SK-N-SH (cell line): Measurements from ENCODE around the gene CTAG2. TPM values are rescaled to one million over a fixed set of nuclear protein-coding genes. Genes with fewer than 3 reads are reported as not detected.

Experiments
- CTCF ChIA-PET: fragments of 300-600, 350-600 bp; formaldehyde crosslinking; extraction: SDS; loops from one replicate; lab custom pipeline; 2021; lab: Yijun Ruan, JAX
- POLR2A ChIA-PET: fragments of 350-600 bp; sonication (Branson Sonifier 250); formaldehyde crosslinking; extraction: SDS; loops from one replicate; lab custom pipeline; 2020; ENCODE audit warnings: antibody characterized with exemption, inconsistent platforms; lab: Yijun Ruan, JAX
- DNase-seq: peaks from one replicate; pipeline ENCODE4 v3.0.0; 2012
- H2AFZ ChIP-seq: fragments of 200-600 bp; sonication (generic); 2 replicates; pipeline ENCODE4 v1.8.1; 2016; ENCODE audit warnings: antibody characterized with exemption, mild to moderate bottlenecking, low read depth
- H3F3A ChIP-seq: fragments of 200-600 bp; sonication (generic); replicated peaks from 2 replicates; pipeline ENCODE3; 2016; ENCODE audit warnings: antibody characterized with exemption, mild to moderate bottlenecking; ENCODE audit not compliant: insufficient read depth
- H3K27ac ChIP-seq, 2 experiments: fragments of 200-500 bp in 1 of 2; fragments of 200-600 bp in 1 of 2; sonication (Bioruptor generic) in 1 of 2; sonication (generic), shearing (Covaris generic) in 1 of 2; 2 replicates each; pipeline versions ENCODE4 v1.5.1 to v1.6.1; 2014 to 2016; ENCODE audit warnings: low read depth in 2 of 2, inconsistent platforms in 1 of 2, low read length in 1 of 2, mild to moderate bottlenecking in 1 of 2, mixed read lengths in 1 of 2
- H3K27me3 ChIP-seq: fragments of 200-600 bp; sonication (generic), shearing (Covaris generic); 2 replicates; pipeline ENCODE4 v1.6.1; 2016; ENCODE audit warnings: mixed run types; ENCODE audit not compliant: insufficient read depth
- H3K36me3 ChIP-seq, 2 experiments: fragments of 200-500 bp in 1 of 2; fragments of 200-600 bp in 1 of 2; sonication (Bioruptor generic) in 1 of 2; sonication (generic) in 1 of 2; replicated peaks in 1 of 2; 2 replicates each; pipeline versions ENCODE3 to v1.5.1; 2014 to 2016; ENCODE audit warnings: low read length in 1 of 2, mild to moderate bottlenecking in 1 of 2; ENCODE audit not compliant: insufficient read depth in 2 of 2, control insufficient read depth in 1 of 2
- H3K4me1 ChIP-seq, 2 experiments: fragments of 200-500 bp in 1 of 2; fragments of 200-600 bp in 1 of 2; sonication (Bioruptor generic) in 1 of 2; sonication (generic), shearing (Covaris generic) in 1 of 2; 2 replicates each; pipeline versions ENCODE4 v1.5.1 to v1.6.1; 2014 to 2016; ENCODE audit warnings: low read depth in 1 of 2, low read length in 1 of 2, mixed run types in 1 of 2; ENCODE audit not compliant: insufficient read depth in 2 of 2, control insufficient read depth in 1 of 2
- H3K4me2 ChIP-seq: fragments of 200-600 bp; sonication (generic), shearing (Covaris generic); 2 replicates; pipeline ENCODE4 v1.6.1; 2017; ENCODE audit warnings: mixed run types
- H3K4me3 ChIP-seq, 2 experiments: fragments of 200-500 bp in 1 of 2; fragments of 200-600 bp in 1 of 2; sonication (Bioruptor generic) in 1 of 2; sonication (generic), shearing (Covaris generic) in 1 of 2; 2 replicates each; pipeline versions ENCODE4 v1.5.1 to v1.8.1; 2014 to 2016; ENCODE audit warnings: low read depth in 2 of 2, inconsistent platforms in 1 of 2, low read length in 1 of 2, mild to moderate bottlenecking in 1 of 2, mixed read lengths in 1 of 2, moderate library complexity in 1 of 2
- H3K79me2 ChIP-seq: fragments of 200-600 bp; sonication (generic); 2 replicates; pipeline ENCODE4 v1.8.1; 2017; ENCODE audit warnings: mild to moderate bottlenecking; ENCODE audit not compliant: insufficient read depth
- H3K9ac ChIP-seq: fragments of 200-600 bp; sonication (generic); 2 replicates; pipeline ENCODE4 v1.6.1; 2017; ENCODE audit warnings: mixed run types
- H3K9me2 ChIP-seq: fragments of 200-600 bp; sonication (generic); 2 replicates; pipeline ENCODE4 v1.6.1; 2017; ENCODE audit warnings: mixed run types
- H3K9me3 ChIP-seq: fragments of 200-600 bp; sonication (generic); 2 replicates; pipeline ENCODE4 v1.6.1; 2017; ENCODE audit warnings: mixed run types, mild to moderate bottlenecking, moderate library complexity
- H4K20me1 ChIP-seq: fragments of 200-600 bp; sonication (generic); 2 replicates; pipeline ENCODE4 v1.6.1; 2017; ENCODE audit warnings: mild to moderate bottlenecking, mixed run types; ENCODE audit not compliant: insufficient read depth
- CHD2 ChIP-seq: fragments of 150-350 bp; IDR thresholded peaks from 2 replicates; pipeline ENCODE4 v1.6.1; 2018; ENCODE audit warnings: low read length; ENCODE audit not compliant: partially characterized antibody
- ELF1 ChIP-seq: IDR thresholded peaks from 2 replicates; pipeline ENCODE4 v1.4.0; 2012
- FOSL2 ChIP-seq: IDR thresholded peaks from 2 replicates; pipeline ENCODE4 v1.4.0; 2012; ENCODE audit warnings: low read depth, mild to moderate bottlenecking, moderate library complexity, borderline replicate concordance
- GABPA ChIP-seq: IDR thresholded peaks from 2 replicates; pipeline ENCODE4 v1.4.0; 2012; ENCODE audit warnings: low read depth, mild to moderate bottlenecking
- GATA2 ChIP-seq: sonication (generic); formaldehyde crosslinking; IDR thresholded peaks from 2 replicates; pipeline ENCODE4 v1.5.0; 2020; ENCODE audit warnings: mild to moderate bottlenecking, missing genetic modification reagents
- JUND ChIP-seq: IDR thresholded peaks from 2 replicates; pipeline ENCODE4 v1.4.0; 2012
- MAX ChIP-seq: IDR thresholded peaks from 2 replicates; pipeline ENCODE4 v1.4.0; 2012; ENCODE audit warnings: low read depth
- MEF2A ChIP-seq: IDR thresholded peaks from 2 replicates; pipeline ENCODE4 v1.4.0; 2012; ENCODE audit warnings: low read depth, borderline replicate concordance
- MXI1 ChIP-seq: IDR thresholded peaks from 2 replicates; pipeline ENCODE4 v1.6.1; 2012; ENCODE audit warnings: mild to moderate bottlenecking, low read depth, low read length, improper control_type of control experiment
- NFIC ChIP-seq: IDR thresholded peaks from 2 replicates; pipeline ENCODE4 v1.4.0; 2012; ENCODE audit warnings: borderline replicate concordance
- PBX3 ChIP-seq: IDR thresholded peaks from 2 replicates; pipeline ENCODE4; 2012
- RAD21 ChIP-seq: IDR thresholded peaks from 2 replicates; pipeline ENCODE4 v1.6.1; 2012; ENCODE audit warnings: mild to moderate bottlenecking, low read length
- RCOR1 ChIP-seq: fragments of 150-350 bp; IDR thresholded peaks from 2 replicates; pipeline ENCODE4 v1.6.1; 2017; ENCODE audit warnings: antibody characterized with exemption, low read length
- RFX5 ChIP-seq: IDR thresholded peaks from 2 replicates; pipeline ENCODE4 v1.6.1; 2012; ENCODE audit warnings: mild to moderate bottlenecking, improper control_type of control experiment, low read length
- SIN3A ChIP-seq: IDR thresholded peaks from 2 replicates; pipeline ENCODE4 v1.6.1; 2012; ENCODE audit warnings: low read depth, mild to moderate bottlenecking, low read length, moderate library complexity, borderline replicate concordance
- SMC3 ChIP-seq: IDR thresholded peaks from 2 replicates; pipeline ENCODE4 v1.6.1; 2012; ENCODE audit warnings: low read depth, low read length, improper control_type of control experiment
- TAF1 ChIP-seq: IDR thresholded peaks from 2 replicates; pipeline ENCODE4 v1.6.1; 2012; ENCODE audit warnings: low read depth, mild to moderate bottlenecking, low read length, moderate library complexity, borderline replicate concordance
- TCF12 ChIP-seq: IDR thresholded peaks from 2 replicates; pipeline ENCODE4 v1.4.0; 2012
- TEAD4 ChIP-seq: IDR thresholded peaks from 2 replicates; pipeline ENCODE4 v1.4.0; 2012; ENCODE audit warnings: mild to moderate bottlenecking, borderline replicate concordance; ENCODE audit not compliant: insufficient read depth
- USF2 ChIP-seq: fragments of 150-350 bp; IDR thresholded peaks from 2 replicates; pipeline ENCODE4 v1.6.1; 2017; ENCODE audit warnings: antibody characterized with exemption, low read length, low read depth, borderline replicate concordance
- ZBTB33 ChIP-seq: IDR thresholded peaks from 2 replicates; pipeline ENCODE4 v1.4.0; 2012; ENCODE audit warnings: low read depth, borderline replicate concordance
- WGBS: methylation state at CpG from one replicate; pipeline ENCODE4 v1.1.6; 2017; ENCODE audit warnings: low lambda C conversion rate; 5-methylcytosine and 5-hydroxymethylcytosine counted together
- polyA plus RNA-seq, 3 experiments: library from polyadenylated mRNA; depleted of rRNA; stranded (reverse); fragments of >200 nt; gene quantifications; 2 replicates each; pipeline ENCODE4 v1.2.3, GENCODE V29; 2012
- TF ChIP-seq, protein P1 (sequence below): IDR thresholded peaks from 2 replicates; pipeline ENCODE4 v1.4.0; 2012; ENCODE audit warnings: low read depth, borderline replicate concordance

CTAG2 gene
- polyA plus RNA-seq, 1 of the 3 experiments (the other 2 are of a cell fraction), result 3.7 TPM

GRCh38 chrX:154695911-154696675 lies 42.7 kb upstream of the CTAG2 start:
- H3K27me3 ChIP-seq, result no peaks in the 10 kb centered on the region
- H2AFZ ChIP-seq, result peak overlapping the region; percentile 76
- H3K4me1 ChIP-seq, result no peaks in the 10 kb centered on the region
- ChIA-PET POLR2A (no interaction called here), CTCF (interaction anchor here (0.6 to 1.4 kb wide), 3 partner anchors 20 to 53 kb away, joined by 3 read pairs; no protein-coding TSS in a partner anchor)
- WGBS, result 30% methylated on average over 8 of the region's 8 CpGs
- no peak for DNase-seq
- H3K36me3 ChIP-seq, result no peaks in the 10 kb centered on the region
- H3K9ac ChIP-seq, result no peak overlapping the region
- H3K27ac ChIP-seq, result peak overlapping the region in 1 of 2 experiments; percentile 41; a peak in 1 of 4 replicates
- TF ChIP-seq MEF2A, result no peak
- TF ChIP-seq GATA2 (CRISPR knock-in tag), result no peak
- peak; percentile 65 for TF ChIP-seq GABPA
- peak; percentile 74; the same call in 1 of the 2 replicates for TF ChIP-seq FOSL2
- peak; percentile 28; the same call in 1 of the 2 replicates for TF ChIP-seq JUND
- TF ChIP-seq TEAD4, result no peak
- peak; percentile 29; the same call in 1 of the 2 replicates for TF ChIP-seq ELF1
- TF ChIP-seq MXI1, result no peak
- peak; percentile 92 for TF ChIP-seq PBX3
- peak; percentile 10; the same call in 1 of the 2 replicates for TF ChIP-seq NFIC
- peaks cover 9% of the 10 kb centered on the region for H3F3A ChIP-seq
- H3K9me3 ChIP-seq, result no peaks in the 10 kb centered on the region
- no peak overlapping the region for H3K4me3 ChIP-seq
- no peaks in the 10 kb centered on the region for H4K20me1 ChIP-seq
- H3K79me2 ChIP-seq, result no peaks in the 10 kb centered on the region
- peak overlapping the region; percentile 49; the same call in 1 of the 2 replicates for H3K4me2 ChIP-seq
- H3K9me2 ChIP-seq, result no peaks in the 10 kb centered on the region

- H2AFZ ChIP-seq, result no peak overlapping the region
- H3K9me2 ChIP-seq, result no peaks in the 10 kb centered on the region
- H3K9me3 ChIP-seq, result no peaks in the 10 kb centered on the region
- H3K9ac ChIP-seq, result no peak overlapping the region
- no peaks in the 10 kb centered on the region for H3K79me2 ChIP-seq
- no peak overlapping the region for H3K27ac ChIP-seq
- DNase-seq, result no peak
- H3K4me2 ChIP-seq, result no peak overlapping the region
- H4K20me1 ChIP-seq, result no peaks in the 10 kb centered on the region
- WGBS, result 40% methylated on average over 3 of the region's 3 CpGs
- no peaks in the 10 kb centered on the region for H3K27me3 ChIP-seq
- no peak overlapping the region for H3K4me3 ChIP-seq
- peaks cover 9% of the 10 kb centered on the region for H3F3A ChIP-seq
- H3K36me3 ChIP-seq, result no peaks in the 10 kb centered on the region
- ChIA-PET POLR2A (no interaction called here), CTCF (no interaction called here)
- H3K4me1 ChIP-seq, result no peaks in the 10 kb centered on the region
- TF ChIP-seq ZBTB33 (no peak), USF2 (no peak), TAF1 (no peak), CHD2 (no peak), SMC3 (no peak), MAX (no peak), RAD21 (no peak), TEAD4 (no peak), TCF12 (no peak), ELF1 (no peak), RCOR1 (no peak), SIN3A (no peak), RFX5 (no peak), NFIC (no peak), FOSL2 (no peak), PBX3 (no peak)
- TF ChIP-seq, protein P1, sequence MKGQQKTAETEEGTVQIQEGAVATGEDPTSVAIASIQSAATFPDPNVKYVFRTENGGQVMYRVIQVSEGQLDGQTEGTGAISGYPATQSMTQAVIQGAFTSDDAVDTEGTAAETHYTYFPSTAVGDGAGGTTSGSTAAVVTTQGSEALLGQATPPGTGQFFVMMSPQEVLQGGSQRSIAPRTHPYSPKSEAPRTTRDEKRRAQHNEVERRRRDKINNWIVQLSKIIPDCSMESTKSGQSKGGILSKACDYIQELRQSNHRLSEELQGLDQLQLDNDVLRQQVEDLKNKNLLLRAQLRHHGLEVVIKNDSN, result no peak
Measured at GRCh38 chrX:154693394-154693793, 40.0 kb upstream of the CTAG2 start.
